HEK293 (cell line): Measurements from ENCODE around the gene RABAC1.

ENCODE experiments used
- CTCF ChIA-PET: fragments of 350-600 bp; formaldehyde crosslinking; extraction: SDS; loops from one replicate; lab custom pipeline; 2021; ENCODE audit warnings: antibody characterized with exemption; lab: Yijun Ruan, JAX
- POLR2A ChIA-PET: fragments of 300-600 bp; formaldehyde crosslinking; extraction: SDS; loops from one replicate; lab custom pipeline; 2020; ENCODE audit warnings: antibody characterized with exemption, inconsistent platforms; lab: Yijun Ruan, JAX
- H3K27ac ChIP-seq: fragments of 200-500 bp; sonication (Bioruptor generic); 2 replicates; pipeline ENCODE4 v1.5.1; 2014; ENCODE audit warnings: low read depth, low read length, control low read depth, inconsistent platforms; ENCODE audit errors: extremely low read depth
- H3K36me3 ChIP-seq, 2 experiments: fragments of 200-500 bp in 1 of 2; sonication (Bioruptor generic) in 1 of 2; 1 replicate in 1 of 2; 2 replicates in 1 of 2; pipeline ENCODE4 v1.5.1; 2014 to 2017; ENCODE audit warnings: inconsistent platforms in 2 of 2, low read length in 2 of 2; ENCODE audit not compliant: control insufficient read depth in 2 of 2, insufficient read depth in 1 of 2
- H3K4me1 ChIP-seq: fragments of 200-500 bp; sonication (Bioruptor generic); 2 replicates; pipeline ENCODE4 v1.5.1; 2014; ENCODE audit warnings: mild to moderate bottlenecking, low read length, inconsistent platforms; ENCODE audit not compliant: control insufficient read depth, insufficient read depth
- H3K4me3 ChIP-seq: 2 replicates; pipeline ENCODE4 v1.5.1; 2011; ENCODE audit warnings: low read depth, mild to moderate bottlenecking, control low read depth, low read length, moderate library complexity
- H3K9me3 ChIP-seq: fragments of 200-500 bp; sonication (Bioruptor generic); 2 replicates; pipeline ENCODE4 v1.5.1; 2014; ENCODE audit warnings: low read depth, low read length, inconsistent platforms; ENCODE audit not compliant: control insufficient read depth, insufficient read depth
- FEZF1 ChIP-seq: fragments of 450-650 bp; formaldehyde crosslinking; IDR thresholded peaks from 2 replicates; pipeline ENCODE4 v1.5.1; 2016; ENCODE audit warnings: missing biosample characterization, missing genetic modification characterization
- GLI2 ChIP-seq: fragments of 450-650 bp; formaldehyde crosslinking; IDR thresholded peaks from 2 replicates; pipeline ENCODE4; 2017; ENCODE audit warnings: missing biosample characterization, missing genetic modification characterization, low read depth, borderline replicate concordance
- GLI4 ChIP-seq: fragments of 450-650 bp; formaldehyde crosslinking; IDR thresholded peaks from 2 replicates; pipeline ENCODE4 v1.5.1; 2016; ENCODE audit warnings: missing biosample characterization, missing genetic modification characterization
- IKZF3 ChIP-seq: fragments of 450-650 bp; IDR thresholded peaks from 2 replicates; pipeline ENCODE4 v1.5.0; 2018; ENCODE audit warnings: missing biosample characterization, mild to moderate bottlenecking, missing genetic modification characterization, moderate library complexity
- PBX3 ChIP-seq: sonication (generic); formaldehyde crosslinking; IDR thresholded peaks from 2 replicates; pipeline ENCODE4 v1.8.1; 2022; ENCODE audit warnings: mild to moderate bottlenecking, moderate library complexity, missing genetic modification reagents
- REPIN1 ChIP-seq: fragments of 450-650 bp; formaldehyde crosslinking; IDR thresholded peaks from 2 replicates; pipeline ENCODE4 v1.5.1; 2017; ENCODE audit warnings: missing biosample characterization, missing genetic modification characterization, low read depth
- SCRT1 ChIP-seq: fragments of 450-650 bp; formaldehyde crosslinking; IDR thresholded peaks from 2 replicates; pipeline ENCODE4 v1.5.1; 2016; ENCODE audit warnings: missing biosample characterization, missing genetic modification characterization, borderline replicate concordance
- SP3 ChIP-seq: fragments of 450-650 bp; formaldehyde crosslinking; IDR thresholded peaks from 2 replicates; pipeline ENCODE4 v1.5.1; 2016; ENCODE audit warnings: missing biosample characterization, missing genetic modification characterization
- ZBTB17 ChIP-seq: fragments of 450-650 bp; formaldehyde crosslinking; IDR thresholded peaks from 2 replicates; pipeline ENCODE4 v1.5.1; 2016; ENCODE audit warnings: missing biosample characterization, missing genetic modification characterization
- ZBTB21 ChIP-seq: fragments of 450-650 bp; formaldehyde crosslinking; IDR thresholded peaks from 2 replicates; pipeline ENCODE4 v1.5.1; 2017; ENCODE audit warnings: missing biosample characterization, missing genetic modification characterization
- ZBTB44 ChIP-seq: fragments of 450-650 bp; IDR thresholded peaks from 2 replicates; pipeline ENCODE4 v1.5.1; 2018; ENCODE audit warnings: missing biosample characterization, mild to moderate bottlenecking, missing genetic modification characterization
- ZFP41 ChIP-seq: fragments of 450-650 bp; formaldehyde crosslinking; IDR thresholded peaks from 2 replicates; pipeline ENCODE4 v1.5.1; 2016; ENCODE audit warnings: missing biosample characterization, missing genetic modification characterization, borderline replicate concordance
- ZFP69B ChIP-seq: fragments of 450-650 bp; formaldehyde crosslinking; IDR thresholded peaks from 2 replicates; pipeline ENCODE4 v1.5.1; 2016; ENCODE audit warnings: missing biosample characterization, missing genetic modification characterization
- ZNF10 ChIP-seq: fragments of 450-650 bp; formaldehyde crosslinking; IDR thresholded peaks from 2 replicates; pipeline ENCODE4 v1.5.1; 2017; ENCODE audit warnings: missing biosample characterization, missing genetic modification characterization
- ZNF121 ChIP-seq: fragments of 450-650 bp; formaldehyde crosslinking; IDR thresholded peaks from 2 replicates; pipeline ENCODE4 v1.5.1; 2016; ENCODE audit warnings: missing biosample characterization, missing genetic modification characterization
- ZNF133 ChIP-seq: fragments of 450-650 bp; formaldehyde crosslinking; IDR thresholded peaks from 2 replicates; pipeline ENCODE4 v1.5.1; 2016; ENCODE audit warnings: missing biosample characterization, missing genetic modification characterization
- ZNF157 ChIP-seq: fragments of 450-650 bp; formaldehyde crosslinking; IDR thresholded peaks from 2 replicates; pipeline ENCODE4 v1.5.1; 2016; ENCODE audit warnings: missing biosample characterization, missing genetic modification characterization
- ZNF211 ChIP-seq: fragments of 450-650 bp; formaldehyde crosslinking; IDR thresholded peaks from 2 replicates; pipeline ENCODE4 v1.5.1; 2016; ENCODE audit warnings: low read depth, missing biosample characterization, missing genetic modification characterization
- ZNF23 ChIP-seq: fragments of 450-650 bp; formaldehyde crosslinking; IDR thresholded peaks from 2 replicates; pipeline ENCODE4 v1.5.1; 2016; ENCODE audit warnings: missing biosample characterization, missing genetic modification characterization, borderline replicate concordance
- ZNF239 ChIP-seq: fragments of 450-650 bp; formaldehyde crosslinking; IDR thresholded peaks from 2 replicates; pipeline ENCODE4 v1.5.1; 2016; ENCODE audit warnings: missing biosample characterization, missing genetic modification characterization
- ZNF24 ChIP-seq: fragments of 450-650 bp; formaldehyde crosslinking; IDR thresholded peaks from 2 replicates; pipeline ENCODE4 v1.5.1; 2016; ENCODE audit warnings: missing biosample characterization, missing genetic modification characterization
- ZNF302 ChIP-seq: fragments of 450-650 bp; formaldehyde crosslinking; IDR thresholded peaks from 2 replicates; pipeline ENCODE4 v1.5.1; 2016; ENCODE audit warnings: missing biosample characterization, missing genetic modification characterization, low read depth
- ZNF341 ChIP-seq: fragments of 450-650 bp; formaldehyde crosslinking; IDR thresholded peaks from 2 replicates; pipeline ENCODE4; 2016; ENCODE audit warnings: low read depth, missing biosample characterization, missing genetic modification characterization
- ZNF473 ChIP-seq: fragments of 450-650 bp; formaldehyde crosslinking; IDR thresholded peaks from 2 replicates; pipeline ENCODE4 v1.5.1; 2017; ENCODE audit warnings: missing biosample characterization, missing genetic modification characterization
- ZNF529 ChIP-seq: fragments of 450-650 bp; formaldehyde crosslinking; IDR thresholded peaks from 2 replicates; pipeline ENCODE4 v1.5.1; 2017; ENCODE audit warnings: missing genetic modification characterization, missing biosample characterization; ENCODE audit not compliant: insufficient replicate concordance
- ZNF555 ChIP-seq: fragments of 450-650 bp; formaldehyde crosslinking; conservative IDR thresholded peaks from 2 replicates; pipeline ENCODE4 v1.5.1; 2017; ENCODE audit warnings: missing biosample characterization, mild to moderate bottlenecking, missing genetic modification characterization, inconsistent platforms
- ZNF561 ChIP-seq: fragments of 450-650 bp; IDR thresholded peaks from 2 replicates; pipeline ENCODE4 v1.5.1; 2018; ENCODE audit warnings: missing biosample characterization, missing genetic modification characterization, borderline replicate concordance
- ZNF639 ChIP-seq: fragments of 450-650 bp; formaldehyde crosslinking; IDR thresholded peaks from 2 replicates; pipeline ENCODE4 v1.5.1; 2016; ENCODE audit warnings: missing biosample characterization, missing genetic modification characterization
- ZNF785 ChIP-seq: fragments of 450-650 bp; formaldehyde crosslinking; IDR thresholded peaks from 2 replicates; pipeline ENCODE4 v1.5.1; 2016; ENCODE audit warnings: missing biosample characterization, missing genetic modification characterization
- ZNF843 ChIP-seq: fragments of 450-650 bp; formaldehyde crosslinking; IDR thresholded peaks from 2 replicates; pipeline ENCODE4 v1.5.1; 2016; ENCODE audit warnings: missing biosample characterization, missing genetic modification characterization
- ZSCAN30 ChIP-seq: fragments of 450-650 bp; IDR thresholded peaks from 2 replicates; pipeline ENCODE4 v1.5.1; 2018; ENCODE audit warnings: missing biosample characterization, mild to moderate bottlenecking, missing genetic modification characterization, moderate library complexity
- TF ChIP-seq, protein P1 (sequence below): fragments of 450-650 bp; formaldehyde crosslinking; IDR thresholded peaks from 2 replicates; pipeline ENCODE4 v1.5.1; 2016; ENCODE audit warnings: missing biosample characterization, missing genetic modification characterization
- TF ChIP-seq, protein P2 (sequence below): fragments of 450-650 bp; formaldehyde crosslinking; IDR thresholded peaks from 2 replicates; pipeline ENCODE4 v1.5.1; 2016; ENCODE audit warnings: missing biosample characterization, missing genetic modification characterization
- TF ChIP-seq, protein P3 (sequence below): fragments of 450-650 bp; formaldehyde crosslinking; IDR thresholded peaks from 2 replicates; pipeline ENCODE4 v1.5.1; 2016; ENCODE audit warnings: missing biosample characterization, missing genetic modification characterization

The RABAC1 gene

DNA sequence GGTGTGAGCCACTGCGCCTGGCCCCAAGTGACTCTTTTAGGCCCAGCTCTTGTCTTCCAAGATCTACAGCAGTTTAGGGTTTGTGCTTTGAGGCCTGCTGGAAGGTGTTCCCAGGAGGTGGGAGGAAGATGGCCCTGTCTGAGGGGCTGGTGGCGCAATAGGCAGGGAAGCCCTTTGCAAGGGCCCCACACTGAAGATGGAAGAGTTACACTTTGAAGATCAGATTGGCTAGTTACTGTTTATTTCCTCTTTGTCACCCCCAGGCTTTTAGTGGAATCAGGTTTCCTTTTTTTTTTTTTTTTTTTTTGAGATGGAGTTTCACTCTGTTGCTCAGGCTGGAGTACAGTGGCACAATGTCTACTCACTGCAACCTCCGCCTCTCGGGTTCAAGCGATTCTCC is 1.9 kb upstream of the RABAC1 start:
- CTCF ChIA-PET = interaction anchor here (0.6 to 2.0 kb wide), 3 partner anchors 62 to 592 kb away, joined by 3 to 8 read pairs (median 3); no protein-coding TSS in a partner anchor
- peaks cover 5 to 13% of the 10 kb centered on the region in 2 experiments; a peak in 1 of 3 replicates for H3K36me3 ChIP-seq
- 0 out of 2 replicates have a peak overlapping the region, but pooled peaks have one; percentile 13 for H3K27ac ChIP-seq
- H3K4me3 ChIP-seq = no peak overlapping the region
- POLR2A ChIA-PET = interaction anchor here (0.8 kb wide), 1 partner anchor 33 kb away, joined by 5 read pairs; no protein-coding TSS in a partner anchor
- no peaks in the 10 kb centered on the region for H3K9me3 ChIP-seq
- peaks cover 10% of the 10 kb centered on the region for H3K4me1 ChIP-seq
- TF ChIP-seq SCRT1 (no peak), SP3 (tag by site-specific recombination) (no peak), ZNF529 (tag by site-specific recombination) (no peak), ZNF341 (no peak), ZNF10 (no peak), GLI4 (tag by site-specific recombination) (no peak), ZFP41 (no peak), PBX3 (CRISPR knock-in tag) (no peak), REPIN1 (tag by site-specific recombination) (no peak), ZSCAN30 (no peak), ZNF785 (no peak), FEZF1 (no peak), ZNF133 (no peak), ZNF24 (tag by site-specific recombination) (no peak), ZBTB17 (tag by site-specific recombination) (peak; percentile 71), ZNF555 (tag by site-specific recombination) (no peak), ZNF121 (tag by site-specific recombination) (no peak), ZBTB21 (no peak), ZNF843 (no peak), ZNF157 (no peak), ZBTB44 (tag by site-specific recombination) (no peak), ZFP69B (tag by site-specific recombination) (peak; percentile 88), ZNF211 (no peak), ZNF239 (tag by site-specific recombination) (no peak), ZNF639 (tag by site-specific recombination) (no peak), ZNF23 (no peak), GLI2 (no peak), ZNF561 (tag by site-specific recombination) (no peak), IKZF3 (tag by site-specific recombination) (no peak), ZNF473 (tag by site-specific recombination) (no peak), ZNF302 (tag by site-specific recombination) (no peak)
- TF ChIP-seq, protein P1, sequence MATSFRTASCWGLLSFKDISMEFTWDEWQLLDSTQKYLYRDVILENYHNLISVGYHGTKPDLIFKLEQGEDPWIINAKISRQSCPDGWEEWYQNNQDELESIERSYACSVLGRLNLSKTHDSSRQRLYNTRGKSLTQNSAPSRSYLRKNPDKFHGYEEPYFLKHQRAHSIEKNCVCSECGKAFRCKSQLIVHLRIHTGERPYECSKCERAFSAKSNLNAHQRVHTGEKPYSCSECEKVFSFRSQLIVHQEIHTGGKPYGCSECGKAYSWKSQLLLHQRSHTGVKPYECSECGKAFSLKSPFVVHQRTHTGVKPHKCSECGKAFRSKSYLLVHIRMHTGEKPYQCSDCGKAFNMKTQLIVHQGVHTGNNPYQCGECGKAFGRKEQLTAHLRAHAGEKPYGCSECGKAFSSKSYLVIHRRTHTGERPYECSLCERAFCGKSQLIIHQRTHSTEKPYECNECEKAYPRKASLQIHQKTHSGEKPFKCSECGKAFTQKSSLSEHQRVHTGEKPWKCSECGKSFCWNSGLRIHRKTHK (tag by site-specific recombination) = no peak
- TF ChIP-seq, protein P2, sequence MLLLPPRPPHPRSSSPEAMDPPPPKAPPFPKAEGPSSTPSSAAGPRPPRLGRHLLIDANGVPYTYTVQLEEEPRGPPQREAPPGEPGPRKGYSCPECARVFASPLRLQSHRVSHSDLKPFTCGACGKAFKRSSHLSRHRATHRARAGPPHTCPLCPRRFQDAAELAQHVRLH (tag by site-specific recombination) = no peak
- TF ChIP-seq, protein P3, sequence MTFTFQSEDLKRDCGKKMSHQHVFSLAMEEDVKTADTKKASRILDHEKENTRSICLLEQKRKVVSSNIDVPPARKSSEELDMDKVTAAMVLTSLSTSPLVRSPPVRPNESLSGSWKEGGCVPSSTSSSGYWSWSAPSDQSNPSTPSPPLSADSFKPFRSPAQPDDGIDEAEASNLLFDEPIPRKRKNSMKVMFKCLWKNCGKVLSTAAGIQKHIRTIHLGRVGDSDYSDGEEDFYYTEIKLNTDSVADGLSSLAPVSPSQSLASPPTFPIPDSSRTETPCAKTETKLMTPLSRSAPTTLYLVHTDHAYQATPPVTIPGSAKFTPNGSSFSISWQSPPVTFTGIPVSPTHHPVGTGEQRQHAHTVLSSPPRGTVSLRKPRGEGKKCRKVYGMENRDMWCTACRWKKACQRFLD (tag by site-specific recombination) = no peak
